Measurements from ENCODE around the gene IL2RA. TPM values are rescaled to one million over a fixed set of nuclear protein-coding genes. Genes with fewer than 3 reads are reported as not detected.

IL2RA gene
- total and polyA plus RNA-seq, 10 of the 15 experiments (the other 5 are each of a cell fraction or from before 2014, with no cell fraction given): 2.2 to 6.0 (median 4.9) TPM

- Histone ChIP-seq H4K20me1 (ENCODE audit: control insufficient read depth, insufficient read depth) (no peaks in the 10 kb centered on the region), H3K27ac (ENCODE audit: control insufficient read depth, insufficient read depth) (no peak overlapping the region), H3K79me2 (ENCODE audit: control insufficient read depth, insufficient read depth, low read length) (no peaks in the 10 kb centered on the region; the same call in 1 of the 2 replicates), H3K9ac (ENCODE audit: control insufficient read depth, insufficient read depth, low read length) (no peak overlapping the region), H3K27me3 (replicated peaks in 1 of 2; ENCODE audit: control insufficient read depth in 2 of 2, insufficient read depth in 2 of 2, low read length in 1 of 2) (peaks cover 0 to 6% of the 10 kb centered on the region in 2 experiments; a peak in 2 of 4 replicates), H3K4me3 (no peak overlapping the region), H3K9me3 (replicated peaks; ENCODE audit: control insufficient read depth, insufficient read depth, low read length) (no peaks in the 10 kb centered on the region; the same call in 2 of the 3 replicates), H3K36me3 (ENCODE audit: control insufficient read depth in 2 of 2, insufficient read depth in 2 of 2, low read length in 1 of 2) (no peaks in the 10 kb centered on the region), H3K4me2 (ENCODE audit: control insufficient read depth, insufficient read depth) (no peak overlapping the region), H3K4me1 (ENCODE audit: control insufficient read depth, insufficient read depth, low read length) (no peaks in the 10 kb centered on the region), H2AFZ (ENCODE audit: control insufficient read depth, low read depth, low read length) (no peak overlapping the region)
- no peak for FAIRE-seq
- WGBS (ENCODE audit: insufficient coverage, insufficient replicate concordance, low lambda C conversion rate, missing lambda C conversion rate): 13% methylated on average over 17 of the region's 17 CpGs
- intact Hi-C loops (cut with micrococcal nuclease; ENCODE audit: unreplicated experiment) (no loop called here), in situ Hi-C loops (cut with MboI) (loop anchor here (5.0 kb wide), 1 partner anchor 71 kb away; no protein-coding TSS in a partner anchor)
- no peak for ATAC-seq
- DNase-seq (ENCODE audit: low read depth, low spot score): no peak
- CTCF ChIA-PET: interaction anchor here (0.9 to 6.1 kb wide), 9 partner anchors 10 to 318 kb away, joined by 3 to 95 read pairs (median 5); no protein-coding TSS in a partner anchor
- POLR2A ChIA-PET: interaction anchor here (0.5 to 0.6 kb wide), 2 partner anchors 20 to 180 kb away, joined by 4 to 5 read pairs; no protein-coding TSS in a partner anchor
- no TSS peak for BruUV-seq (replicated peaks)
- RAD21 ChIA-PET (ENCODE audit: unreplicated experiment): interaction anchor here (0.7 to 3.5 kb wide), 5 partner anchors 15 to 108 kb away, joined by 3 to 16 read pairs (median 4); no protein-coding TSS in a partner anchor
- TF ChIP-seq SMC3 (IDR thresholded peaks at IDR 0.05; ENCODE audit: borderline replicate concordance, low read length) (no peak), POU2F2 (IDR thresholded peaks at IDR 0.05; ENCODE audit: borderline replicate concordance, low read depth, low read length) (no peak), ASH2L (IDR thresholded peaks at IDR 0.05; ENCODE audit: borderline replicate concordance, low read depth) (no peak), ELK1 (IDR thresholded peaks at IDR 0.05; ENCODE audit: low read depth, low read length) (no peak), STAT3 (IDR thresholded peaks at IDR 0.05; ENCODE audit: low read depth, low read length) (no peak), CREM (IDR thresholded peaks at IDR 0.05; ENCODE audit: low read depth) (no peak), ATF2 (IDR thresholded peaks at IDR 0.05; ENCODE audit: low read length) (no peak), STAT1 (conservative IDR thresholded peaks at IDR 0.05) (no peak), ETV6 (conservative IDR thresholded peaks at IDR 0.05 in 1 of 2, IDR thresholded peaks at IDR 0.05 in 1 of 2; ENCODE audit: borderline replicate concordance in 1 of 2, low read depth in 1 of 2) (no peak), TARDBP (IDR thresholded peaks at IDR 0.05; ENCODE audit: borderline replicate concordance) (no peak), BACH1 (IDR thresholded peaks at IDR 0.05; ENCODE audit: borderline replicate concordance) (no peak), POLR2AphosphoS2 (IDR thresholded peaks at IDR 0.05; ENCODE audit: low read depth, low read length) (no peak), BMI1 (IDR thresholded peaks at IDR 0.05; ENCODE audit: borderline replicate concordance) (no peak), SIX5 (IDR thresholded peaks at IDR 0.05; ENCODE audit: low read depth, low read length, severe bottlenecking) (no peak), ZNF207 (IDR thresholded peaks at IDR 0.05; ENCODE audit: borderline replicate concordance) (no peak), RFX5 (IDR thresholded peaks at IDR 0.05; ENCODE audit: low read depth, low read length) (no peak)
- SMC1A ChIA-PET (ENCODE audit: uncharacterized antibody, unreplicated experiment): interaction anchor here (1.1 to 2.0 kb wide), 5 partner anchors 10 to 318 kb away, joined by 3 to 13 read pairs (median 6); no protein-coding TSS in a partner anchor
Observed at GRCh38 chr10:6083523-6084475, 21.6 kb upstream of the IL2RA start.
